Stomach (tissue), 9 donors: ENCODE data around the gene KPNA1. TPM values are rescaled to one million over a fixed set of nuclear protein-coding genes. Genes with fewer than 3 reads are reported as not detected.

Source experiments
- DNase-seq, 2 donors: peaks; one replicate each; pipeline versions ENCODE4 v3.0.0 to v3.0.0-alpha.2; 2013 to 2019
- H3K27ac ChIP-seq, 5 donors: fragments of 200-600 bp in 4 of 5; sonication (generic) in 4 of 5; one replicate each; pipeline ENCODE4 v1.5.1; 2013 to 2019; ENCODE audit warnings: mild to moderate bottlenecking in 1 of 5, moderate library complexity in 1 of 5
- H3K27me3 ChIP-seq, 3 donors: fragments of 200-600 bp; sonication (generic); one replicate each; pipeline ENCODE4 v1.5.1; 2017 to 2019; ENCODE audit warnings: mixed run types in 1 of 3
- H3K36me3 ChIP-seq, 4 donors: fragments of 200-600 bp; sonication (generic); 1 replicate in 3 of 4; 2 replicates in 1 of 4; pipeline ENCODE4 v1.5.1; 2016 to 2019
- H3K4me1 ChIP-seq, 4 donors: fragments of 200-600 bp; sonication (generic); one replicate each; pipeline ENCODE4 v1.5.1; 2016 to 2019
- H3K4me3 ChIP-seq, 4 donors: fragments of 200-600 bp; sonication (generic) in 3 of 4; one replicate each; pipeline ENCODE4 v1.5.1; 2016 to 2019; ENCODE audit warnings: mild to moderate bottlenecking in 1 of 4
- H3K9me3 ChIP-seq, 4 donors: fragments of 200-600 bp; sonication (generic); one replicate each; pipeline ENCODE4 v1.5.1; 2016 to 2019
- CTCF ChIP-seq, 7 experiments: fragments of 450-650 bp in 4 of 7; fragments of 200-600 bp in 3 of 7; sonication (generic) in 3 of 7; IDR thresholded peaks; one replicate each; pipeline ENCODE4 v1.5.1; 2016 to 2019; ENCODE audit warnings: antibody characterized with exemption in 7 of 7, control low read depth in 2 of 7, mild to moderate bottlenecking in 1 of 7
- EP300 ChIP-seq: sonication (generic); formaldehyde crosslinking; IDR thresholded peaks from one replicate; pipeline ENCODE4 v1.6.1; 2017; ENCODE audit warnings: antibody characterized with exemption
- POLR2A ChIP-seq, 4 donors: fragments of 450-650 bp; IDR thresholded peaks; one replicate each; pipeline ENCODE4 v1.6.1; 2016; ENCODE audit warnings: antibody characterized with exemption in 4 of 4, control low read depth in 2 of 4, mild to moderate bottlenecking in 1 of 4, moderate library complexity in 1 of 4
- POLR2AphosphoS5 ChIP-seq, 3 donors: sonication (generic); formaldehyde crosslinking; IDR thresholded peaks; one replicate each; pipeline ENCODE4 v1.6.1; 2016; ENCODE audit warnings: antibody characterized with exemption in 3 of 3
- whole genome bisulfite sequencing, 5 donors: extraction: QIAGEN DNeasy Blood & Tissue Kit in 3 of 5; methylation state at CpG; one replicate each; pipeline versions ENCODE4 v1.1.5 to v1.1.7; 2013 to 2018; 5-methylcytosine and 5-hydroxymethylcytosine counted together
- intact Hi-C: fragments of 100-400 bp; cut with DNase I; formaldehyde crosslinking; loops from one replicate; pipeline ENCODE4 v1.15.1; 2023; ENCODE audit warnings: low total_unique reads
- polyA plus RNA-seq, 3 donors: library from polyadenylated mRNA; stranded (reverse); fragments of 200-250 nt; gene quantifications; one replicate each; pipeline ENCODE4 v1.2.3, GENCODE V29; 2013
- total RNA-seq, 5 donors: library from RNA; depleted of rRNA; stranded (reverse); fragments of >200 nt; gene quantifications; one replicate each; pipeline versions ENCODE4 v1.1.0 to v1.2.3, GENCODE V29; 2014 to 2016
- donor health status: healthy with polysubstance abuse.
- donor health status: Bipolar disorder and iron deficiency.
- donor health status: healthy.

Gene KPNA1
- total and polyA plus RNA-seq, 8 donors = 6.7 to 88.4 (median 32.0) TPM

GRCh38 chr3:122395582-122395981 is 119.2 kb downstream of the KPNA1 start:
- H3K27ac ChIP-seq = no peak overlapping the region
- no peak for TF ChIP-seq POLR2A (IDR thresholded peaks at IDR 0.05)
- no peak for TF ChIP-seq EP300
- TF ChIP-seq CTCF (IDR thresholded peaks at IDR 0.05) = no peak
- no peak for TF ChIP-seq POLR2AphosphoS5 (IDR thresholded peaks at IDR 0.05)

GRCh38 chr3:122394173-122394572 is 120.6 kb downstream of the KPNA1 start:
- DNase-seq = no peak
- Histone ChIP-seq H3K9me3 (no peaks in the 10 kb centered on the region), H3K27ac (no peak overlapping the region), H3K4me1 (peaks cover 5 to 22% (median 9%) of the 10 kb centered on the region in 4 donors), H3K27me3 (no peaks in the 10 kb centered on the region), H3K36me3 (peaks cover 0 to 7% (median 3%) of the 10 kb centered on the region in 4 donors), H3K4me3 (no peak overlapping the region)
- 62 to 85% (median 75%) methylated on average over 1 of the region's 1 CpG for whole genome bisulfite sequencing, 5 donors
- intact Hi-C loops = loop anchor here (10.0 kb wide), 1 partner anchor 291 kb away; the partner anchor contains the start of gene PARP14
- TF ChIP-seq POLR2A (IDR thresholded peaks at IDR 0.05) (no peak), POLR2AphosphoS5 (IDR thresholded peaks at IDR 0.05) (no peak), EP300 (no peak), CTCF (IDR thresholded peaks at IDR 0.05) (no peak)

More at GRCh38 chr3:122395582-122395981, 119.2 kb downstream of the KPNA1 start:
- 59 to 64% (median 63%) methylated on average over 3 of the region's 3 CpGs for WGBS, 5 donors
- Histone ChIP-seq H3K9me3 (no peaks in the 10 kb centered on the region), H3K36me3 (peaks cover 0 to 7% (median 3%) of the 10 kb centered on the region in 4 donors), H3K27me3 (no peaks in the 10 kb centered on the region), H3K4me1 (peaks cover 5 to 22% (median 9%) of the 10 kb centered on the region in 4 donors), H3K4me3 (no peak overlapping the region)
- intact Hi-C loops = loop anchor here (10.0 kb wide), 1 partner anchor 289 kb away; the partner anchor contains the start of gene PARP14
- no peak for DNase-seq

GRCh38 chr3:122392868-122393844 is 121.6 kb downstream of the KPNA1 start:
- no peaks in the 10 kb centered on the region for H3K27me3 ChIP-seq
- peaks cover 0 to 7% (median 3%) of the 10 kb centered on the region in 4 donors for H3K36me3 ChIP-seq
- H3K27ac ChIP-seq = peak overlapping the region in 2 of 5 donors; percentile 24 to 29
- peaks cover 5 to 22% (median 9%) of the 10 kb centered on the region in 4 donors for H3K4me1 ChIP-seq
- TF ChIP-seq CTCF (IDR thresholded peaks at IDR 0.05) (peak in 5 of 7 experiments; percentile 39 to 63 (median 55)), POLR2A (IDR thresholded peaks at IDR 0.05) (no peak)
- 14 to 34% (median 28%) methylated on average over 2 of the region's 2 CpGs for WGBS, 5 donors
- H3K4me3 ChIP-seq = no peak overlapping the region
- peak in 1 of 2 donors; percentile 66 for DNase-seq
- no peaks in the 10 kb centered on the region for H3K9me3 ChIP-seq
- intact Hi-C loops = loop anchor here (10.0 kb wide), 1 partner anchor 292 kb away; the partner anchor contains the start of gene PARP14

- H3K9me3 ChIP-seq = no peaks in the 10 kb centered on the region
- intact Hi-C loops = loop anchor here (10.0 kb wide), 1 partner anchor 293 kb away; the partner anchor contains the start of gene PARP14
- H3K27me3 ChIP-seq = no peaks in the 10 kb centered on the region
- H3K4me3 ChIP-seq = no peak overlapping the region
- no peak for DNase-seq
- H3K4me1 ChIP-seq = peaks cover 5 to 29% (median 12%) of the 10 kb centered on the region in 4 donors
- 25 to 60% (median 46%) methylated on average over 2 of the region's 2 CpGs for WGBS, 5 donors
- no peak overlapping the region for H3K27ac ChIP-seq
- no peak for TF ChIP-seq POLR2AphosphoS5 (IDR thresholded peaks at IDR 0.05)
- TF ChIP-seq CTCF (IDR thresholded peaks at IDR 0.05) = no peak
- TF ChIP-seq POLR2A (IDR thresholded peaks at IDR 0.05) = no peak
- no peak for TF ChIP-seq EP300
- H3K36me3 ChIP-seq = peaks cover 0 to 10% (median 5%) of the 10 kb centered on the region in 4 donors
Measured at GRCh38 chr3:122391681-122392446, 122.9 kb downstream of the KPNA1 start.
